ENCODE data around the gene DNMT3B. TPM values are rescaled to one million over a fixed set of nuclear protein-coding genes. Genes with fewer than 3 reads are reported as not detected.

DNMT3B gene
- total RNA-seq, 1 experiment from 2014 or later, result 3.5 TPM

GRCh38 chr20:32786059-32786760, 24.0 kb downstream of the DNMT3B start:
- ATAC-seq (no peak), DNase-seq (ENCODE audit: low read depth, low spot score) (no peak)
- no peaks in the 10 kb centered on the region for H3K4me1 ChIP-seq (ENCODE audit: control insufficient read depth, insufficient read depth, low read length)
- no peaks in the 10 kb centered on the region for H3K9me3 ChIP-seq (ENCODE audit: control insufficient read depth, insufficient read depth, low read depth, low read length)
- H3K27me3 ChIP-seq (ENCODE audit: control insufficient read depth, insufficient read depth, low read length), result no peaks in the 10 kb centered on the region
- intact Hi-C loops (cut with micrococcal nuclease; ENCODE audit: unreplicated experiment) (no loop called here), in situ Hi-C loops (cut with HindIII; ENCODE audit: low pct_unique_long_range_greater_than_20kb, low sequenced_read_pairs) (no loop called here)
- BruUV-seq (replicated peaks), result no TSS peak
- no peaks in the 10 kb centered on the region for H3K36me3 ChIP-seq (ENCODE audit: control insufficient read depth, insufficient read depth, low read length)
- TF ChIP-seq TCF7L2 (IDR thresholded peaks at IDR 0.05; ENCODE audit: low read depth, low read length), result no peak
- TF ChIP-seq REST (IDR thresholded peaks at IDR 0.05; ENCODE audit: insufficient read depth in 1 of 2, low read depth in 2 of 2, low read length in 1 of 2), result no peak
- TF ChIP-seq POLR2AphosphoS5 (IDR thresholded peaks at IDR 0.05; ENCODE audit: low read depth, low read length), result no peak
- TF ChIP-seq SIN3A (IDR thresholded peaks at IDR 0.05; ENCODE audit: borderline replicate concordance, insufficient read depth, low read depth, low read length), result no peak
- TF ChIP-seq CTCF (IDR thresholded peaks at IDR 0.05), result no peak
- CTCF ChIA-PET, result no interaction called here
- no peak overlapping the region for H3K27ac ChIP-seq (ENCODE audit: low read length)
- no peak overlapping the region for H3K4me3 ChIP-seq (ENCODE audit: low read depth in 2 of 2, low read length in 2 of 2)
- POLR2A ChIA-PET, result no interaction called here

- H3K27ac ChIP-seq (ENCODE audit: low read length), result no peak overlapping the region
- no peaks in the 10 kb centered on the region for H3K36me3 ChIP-seq (ENCODE audit: control insufficient read depth, insufficient read depth, low read length)
- no TSS peak for BruUV-seq (replicated peaks)
- intact Hi-C loops (cut with micrococcal nuclease; ENCODE audit: unreplicated experiment) (no loop called here), in situ Hi-C loops (cut with HindIII; ENCODE audit: low pct_unique_long_range_greater_than_20kb, low sequenced_read_pairs) (no loop called here)
- CTCF ChIA-PET, result no interaction called here
- H3K4me1 ChIP-seq (ENCODE audit: control insufficient read depth, insufficient read depth, low read length), result no peaks in the 10 kb centered on the region
- no peak for TF ChIP-seq SIN3A (IDR thresholded peaks at IDR 0.05; ENCODE audit: borderline replicate concordance, insufficient read depth, low read depth, low read length)
- TF ChIP-seq POLR2AphosphoS5 (IDR thresholded peaks at IDR 0.05; ENCODE audit: low read depth, low read length), result no peak
- no peak for TF ChIP-seq TCF7L2 (IDR thresholded peaks at IDR 0.05; ENCODE audit: low read depth, low read length)
- no peaks in the 10 kb centered on the region for H3K9me3 ChIP-seq (ENCODE audit: control insufficient read depth, insufficient read depth, low read depth, low read length)
- H3K27me3 ChIP-seq (ENCODE audit: control insufficient read depth, insufficient read depth, low read length), result no peaks in the 10 kb centered on the region
- ATAC-seq (no peak), DNase-seq (ENCODE audit: low read depth, low spot score) (no peak)
- POLR2A ChIA-PET, result no interaction called here
- no peak overlapping the region for H3K4me3 ChIP-seq (ENCODE audit: low read depth in 2 of 2, low read length in 2 of 2)
Measured at GRCh38 chr20:32787168-32787567, 25.0 kb downstream of the DNMT3B start.
